A172 (cell line): Measurements from ENCODE around the gene CPXM1. TPM values are rescaled to one million over a fixed set of nuclear protein-coding genes. Genes with fewer than 3 reads are reported as not detected.
"Not testable (repeated sequence)": the region's sequence is repeated elsewhere in the genome, so short reads cannot be mapped to it uniquely, and the experiment has no call there.

Source experiments
- DNase-seq: peaks from one replicate; pipeline ENCODE4 v3.0.0-alpha.2; 2015; ENCODE audit warnings: low spot score
- total RNA-seq: library from RNA; depleted of rRNA; stranded (reverse); fragments of >200 nt; shearing (Covaris generic); gene quantifications from 2 replicates; pipeline ENCODE4 v1.2.3, GENCODE V29; 2014; rRNA removed

The CPXM1 gene
- total RNA-seq, result not detected in 2 replicates

GRCh38 chr20:2800521-2801285 lies at the start of gene CPXM1:
Gene CPXM1, minus strand, starts transcription at chr20:2800627. Its CDS starts 55 bp downstream, at chr20:2800572.
- DNase-seq, result no peak

- DNase-seq, result no peak
These were observed 49.1 kb upstream of the CPXM1 start for GRCh38 chr20:2849529-2849928.

- DNase-seq, result no peak
These were observed 47.4 kb upstream of the CPXM1 start for GRCh38 chr20:2847802-2848201.

GRCh38 chr20:2846698-2847097 lies 46.3 kb upstream of the CPXM1 start:
- DNase-seq, result no peak

- DNase-seq, result no peak
These were observed 45.2 kb upstream of the CPXM1 start for GRCh38 chr20:2845607-2846006.

GRCh38 chr20:2840967-2841531 lies 40.6 kb upstream of the CPXM1 start:
- DNase-seq, result peak; percentile 56

- peak; percentile 75 for DNase-seq
These were observed 39.9 kb upstream of the CPXM1 start, which contains the start of the genes PCED1A and VPS16 for GRCh38 chr20:2840138-2840966. Gene PCED1A, minus strand, starts transcription at chr20:2840655. Its CDS starts 743 bp downstream, at chr20:2839912. Gene VPS16, plus strand, starts transcription at chr20:2840745. Its CDS starts 30 bp downstream, at chr20:2840775.

- no peak for DNase-seq
These were observed 39.3 kb upstream of the CPXM1 start for GRCh38 chr20:2839732-2840137.

GRCh38 chr20:2838847-2839671 lies 38.6 kb upstream of the CPXM1 start:
- no peak for DNase-seq

- no peak for DNase-seq
These were observed 37.9 kb upstream of the CPXM1 start for GRCh38 chr20:2838170-2838797.

- DNase-seq, result no peak
These were observed 37.0 kb upstream of the CPXM1 start for GRCh38 chr20:2837221-2837960.

- DNase-seq, result no peak
These were observed 35.6 kb upstream of the CPXM1 start for GRCh38 chr20:2836035-2836434.

GRCh38 chr20:2835331-2835796 lies 34.9 kb upstream of the CPXM1 start:
- no peak for DNase-seq

GRCh38 chr20:2834401-2835110 lies 34.1 kb upstream of the CPXM1 start:
- DNase-seq, result no peak

GRCh38 chr20:2833761-2834160 lies 33.3 kb upstream of the CPXM1 start:
- no peak for DNase-seq

- DNase-seq, result not testable (repeated sequence)
These were observed 30.8 kb upstream of the CPXM1 start for GRCh38 chr20:2831206-2831605.

- no peak for DNase-seq
These were observed 28.9 kb upstream of the CPXM1 start for GRCh38 chr20:2829376-2829775.

GRCh38 chr20:2826655-2827054 lies 26.2 kb upstream of the CPXM1 start:
- no peak for DNase-seq

GRCh38 chr20:2825761-2826160 lies 25.3 kb upstream of the CPXM1 start:
- DNase-seq, result no peak
